Nephron progenitor cell (in vitro differentiated cells): ENCODE data around the gene FRMD5.

ENCODE experiments used
- DNase-seq: peaks from one replicate; pipeline ENCODE4 v3.0.0; 2021
- H3K27ac Mint-ChIP-seq: 2 replicates; pipeline ENCODE4 v1.8.0; 2021; ENCODE audit warnings: mild to moderate bottlenecking, moderate library complexity, mixed read lengths
- H3K27me3 Mint-ChIP-seq: 2 replicates; pipeline ENCODE4 v1.8.0; 2021; ENCODE audit warnings: mild to moderate bottlenecking, low read depth, mixed read lengths; ENCODE audit not compliant: poor library complexity
- H3K36me3 Mint-ChIP-seq: 2 replicates; pipeline ENCODE4 v1.8.0; 2021; ENCODE audit warnings: low read depth, mixed read lengths
- H3K4me1 Mint-ChIP-seq: 2 replicates; pipeline ENCODE4 v1.8.0; 2021; ENCODE audit warnings: mixed read lengths
- H3K4me3 Mint-ChIP-seq: 2 replicates; pipeline ENCODE4 v1.8.0; 2021; ENCODE audit warnings: mild to moderate bottlenecking, moderate library complexity, mixed read lengths
- H3K9me3 Mint-ChIP-seq: 2 replicates; pipeline ENCODE4 v1.8.0; 2021; ENCODE audit warnings: mild to moderate bottlenecking, moderate library complexity, mixed read lengths
- TF ChIP-seq, protein P1 (sequence below): fragments of 200-600 bp; sonication (generic); IDR thresholded peaks from 2 replicates; pipeline ENCODE4 v1.5.0; 2021; ENCODE audit warnings: antibody characterized with exemption

FRMD5 gene

DNA sequence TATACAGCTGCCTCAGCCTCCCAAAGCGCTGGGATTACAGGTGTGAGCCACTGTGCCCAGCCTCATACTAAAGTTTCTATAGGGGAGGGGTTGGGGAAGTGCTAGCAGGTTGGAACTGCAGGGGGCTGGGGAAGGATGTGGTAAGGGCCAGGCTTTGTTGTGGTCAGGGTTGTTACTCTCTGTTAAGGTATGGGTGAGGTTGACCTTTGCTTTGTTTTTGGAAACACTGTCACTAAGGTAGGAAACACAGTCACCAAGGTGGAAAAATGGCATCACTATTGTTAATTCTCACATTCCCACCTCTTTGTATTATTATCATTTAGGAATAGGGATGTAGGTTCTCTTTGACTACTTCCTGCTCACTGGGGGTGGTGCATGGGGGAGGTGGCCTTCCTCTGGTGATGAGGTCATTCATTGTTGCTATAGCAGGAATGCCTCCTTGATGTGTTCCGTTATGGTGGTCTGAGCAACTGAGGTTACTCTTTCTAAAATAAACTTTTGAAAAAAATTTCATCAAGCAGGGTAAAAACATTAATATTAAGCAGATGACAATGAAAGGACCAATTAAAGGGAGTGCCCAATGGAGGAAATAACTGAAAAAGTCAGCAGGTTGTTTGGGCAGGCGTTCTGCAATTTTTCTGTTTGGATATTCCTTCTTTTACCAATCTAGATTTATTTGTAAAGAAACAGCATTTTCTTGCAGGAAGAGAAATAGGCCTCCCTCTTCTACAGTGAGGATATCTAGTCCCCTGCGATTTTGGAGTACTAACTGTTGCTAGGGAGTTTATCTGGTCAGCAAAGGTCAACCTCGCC lies 217.8 kb downstream of the FRMD5 start:
- Mint-ChIP-seq H3K4me3 (no peak overlapping the region), H3K36me3 (no peaks in the 10 kb centered on the region), H3K27me3 (no peaks in the 10 kb centered on the region), H3K9me3 (peaks cover 16% of the 10 kb centered on the region), H3K4me1 (peaks cover 12% of the 10 kb centered on the region), H3K27ac (no peak overlapping the region)
- TF ChIP-seq, protein P1, sequence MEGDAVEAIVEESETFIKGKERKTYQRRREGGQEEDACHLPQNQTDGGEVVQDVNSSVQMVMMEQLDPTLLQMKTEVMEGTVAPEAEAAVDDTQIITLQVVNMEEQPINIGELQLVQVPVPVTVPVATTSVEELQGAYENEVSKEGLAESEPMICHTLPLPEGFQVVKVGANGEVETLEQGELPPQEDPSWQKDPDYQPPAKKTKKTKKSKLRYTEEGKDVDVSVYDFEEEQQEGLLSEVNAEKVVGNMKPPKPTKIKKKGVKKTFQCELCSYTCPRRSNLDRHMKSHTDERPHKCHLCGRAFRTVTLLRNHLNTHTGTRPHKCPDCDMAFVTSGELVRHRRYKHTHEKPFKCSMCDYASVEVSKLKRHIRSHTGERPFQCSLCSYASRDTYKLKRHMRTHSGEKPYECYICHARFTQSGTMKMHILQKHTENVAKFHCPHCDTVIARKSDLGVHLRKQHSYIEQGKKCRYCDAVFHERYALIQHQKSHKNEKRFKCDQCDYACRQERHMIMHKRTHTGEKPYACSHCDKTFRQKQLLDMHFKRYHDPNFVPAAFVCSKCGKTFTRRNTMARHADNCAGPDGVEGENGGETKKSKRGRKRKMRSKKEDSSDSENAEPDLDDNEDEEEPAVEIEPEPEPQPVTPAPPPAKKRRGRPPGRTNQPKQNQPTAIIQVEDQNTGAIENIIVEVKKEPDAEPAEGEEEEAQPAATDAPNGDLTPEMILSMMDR: no peak
- no peak for DNase-seq

DNA sequence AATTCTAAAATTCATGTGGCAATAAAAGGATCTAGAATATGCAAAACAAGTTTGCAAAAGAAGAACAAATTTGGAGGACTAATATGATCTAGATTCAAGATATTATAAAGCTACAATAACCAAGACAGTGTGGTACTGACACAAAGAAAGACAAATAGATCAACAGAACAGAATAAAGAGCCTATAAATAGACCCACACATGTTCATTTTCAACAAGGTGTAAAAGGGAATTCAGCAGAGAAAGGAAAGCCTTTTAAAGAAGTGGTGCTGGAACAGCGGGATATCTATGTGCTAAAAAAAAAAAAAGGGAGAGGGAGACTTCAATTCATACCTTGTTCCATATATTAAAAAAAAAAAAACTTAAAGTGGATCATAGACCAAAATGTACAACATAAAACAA lies 219.3 kb downstream of the FRMD5 start:
- H3K27ac Mint-ChIP-seq: no peak overlapping the region
- H3K27me3 Mint-ChIP-seq: no peaks in the 10 kb centered on the region
- no peak for DNase-seq
- TF ChIP-seq, protein P1: no peak
- H3K4me3 Mint-ChIP-seq: no peak overlapping the region
- H3K9me3 Mint-ChIP-seq: peaks cover 16% of the 10 kb centered on the region
- H3K4me1 Mint-ChIP-seq: peaks cover 12% of the 10 kb centered on the region
- H3K36me3 Mint-ChIP-seq: no peaks in the 10 kb centered on the region

DNA sequence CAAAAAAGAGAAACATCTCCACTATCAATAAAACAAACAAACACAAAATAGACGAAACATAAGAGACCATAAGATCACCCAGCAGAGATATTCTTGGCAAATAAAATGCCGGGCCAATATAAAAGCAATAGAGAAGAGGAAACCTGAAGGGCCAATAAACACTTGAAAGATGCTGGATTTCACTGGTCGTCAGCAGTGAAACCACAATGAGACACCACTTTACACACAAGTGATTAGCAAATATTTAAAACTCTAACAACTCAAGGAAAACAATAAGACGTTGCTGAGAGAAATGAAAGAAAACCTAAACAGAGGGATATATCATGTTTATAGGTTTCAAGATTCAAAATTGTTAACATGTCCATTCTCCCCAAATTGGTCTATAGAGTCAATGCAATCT lies 219.7 kb downstream of the FRMD5 start:
- DNase-seq: no peak
- peaks cover 12% of the 10 kb centered on the region for H3K4me1 Mint-ChIP-seq
- TF ChIP-seq, protein P1: no peak
- H3K27me3 Mint-ChIP-seq: no peaks in the 10 kb centered on the region
- no peak overlapping the region for H3K27ac Mint-ChIP-seq
- H3K36me3 Mint-ChIP-seq: no peaks in the 10 kb centered on the region
- H3K9me3 Mint-ChIP-seq: peaks cover 16% of the 10 kb centered on the region
- H3K4me3 Mint-ChIP-seq: no peak overlapping the region

DNA sequence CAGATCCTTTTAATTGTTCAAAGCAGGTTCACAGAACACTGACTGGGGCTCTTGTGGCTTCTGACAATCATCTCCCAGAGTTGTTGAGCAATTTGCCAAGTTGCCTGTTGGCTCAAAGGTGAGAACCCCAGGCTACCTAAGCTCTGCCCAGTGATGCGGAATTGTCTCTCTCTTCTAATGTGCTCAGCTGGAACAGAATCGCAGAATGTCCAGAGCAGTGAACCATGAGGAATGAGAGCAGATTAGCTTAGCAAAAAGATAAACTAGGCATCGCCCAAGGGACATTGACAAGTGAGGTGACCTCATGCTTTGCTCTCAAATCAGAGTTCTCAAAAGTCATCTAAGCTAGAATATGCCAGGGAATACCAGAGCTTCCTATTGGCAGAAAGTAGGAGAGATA lies 220.2 kb downstream of the FRMD5 start:
- Mint-ChIP-seq H3K4me3 (no peak overlapping the region), H3K27me3 (no peaks in the 10 kb centered on the region), H3K27ac (no peak overlapping the region), H3K4me1 (peaks cover 12% of the 10 kb centered on the region), H3K9me3 (peaks cover 16% of the 10 kb centered on the region), H3K36me3 (no peaks in the 10 kb centered on the region)
- DNase-seq: no peak
- TF ChIP-seq, protein P1: no peak

DNA sequence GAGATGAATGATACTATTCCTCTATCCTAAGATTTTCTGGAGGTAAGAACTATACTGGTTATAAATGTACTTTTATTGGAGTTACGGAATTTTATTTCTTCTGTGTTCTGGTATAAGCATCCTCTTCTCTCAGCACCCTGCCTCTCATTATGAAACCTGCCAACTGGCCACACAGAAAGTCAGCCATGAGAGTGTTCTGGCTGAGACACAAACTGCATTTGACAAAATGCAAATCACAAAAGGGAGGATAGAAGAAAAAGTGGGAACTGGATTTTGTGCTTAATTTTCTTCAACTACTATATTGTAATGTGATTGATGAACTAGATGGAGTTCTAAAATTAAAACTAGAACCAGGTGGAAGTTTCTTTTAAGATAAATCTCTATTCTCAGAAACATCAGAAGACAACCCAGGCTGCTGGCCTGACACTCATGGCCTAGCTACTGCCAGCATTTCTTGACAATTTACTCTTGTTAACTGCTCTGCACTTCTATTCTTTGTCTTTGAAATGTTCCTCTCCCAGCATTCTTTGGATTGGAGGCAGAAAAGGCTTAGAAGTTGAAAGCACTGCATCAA lies 225.2 kb downstream of the FRMD5 start:
- no peak overlapping the region for H3K4me3 Mint-ChIP-seq
- H3K36me3 Mint-ChIP-seq: no peaks in the 10 kb centered on the region
- H3K4me1 Mint-ChIP-seq: peaks cover 2% of the 10 kb centered on the region
- no peak overlapping the region for H3K27ac Mint-ChIP-seq
- H3K9me3 Mint-ChIP-seq: peaks cover 6% of the 10 kb centered on the region
- H3K27me3 Mint-ChIP-seq: peaks cover under 1% of the 10 kb centered on the region
- no peak for DNase-seq
- TF ChIP-seq, protein P1: no peak

DNA sequence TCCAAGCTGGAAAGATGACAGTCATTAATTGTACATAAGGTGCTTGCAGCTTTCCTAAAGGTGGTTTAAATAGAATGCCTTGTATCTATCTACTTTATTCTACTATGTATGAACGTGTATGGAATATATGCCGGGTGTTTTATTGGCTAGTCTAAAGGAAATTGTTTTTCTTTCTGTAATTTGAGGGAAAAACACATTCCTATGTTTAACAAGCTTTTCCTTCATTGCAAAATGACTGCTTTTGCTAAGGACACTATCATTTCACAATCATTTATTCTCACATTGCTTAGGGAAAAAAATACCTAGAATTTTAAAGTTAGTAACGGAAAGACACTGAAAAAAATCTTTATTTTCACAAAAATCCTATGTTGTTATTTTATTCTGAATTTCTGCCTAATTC lies 226.5 kb downstream of the FRMD5 start:
- no peaks in the 10 kb centered on the region for H3K36me3 Mint-ChIP-seq
- peaks cover 6% of the 10 kb centered on the region for H3K9me3 Mint-ChIP-seq
- no peak for DNase-seq
- H3K4me3 Mint-ChIP-seq: no peak overlapping the region
- H3K27ac Mint-ChIP-seq: no peak overlapping the region
- H3K4me1 Mint-ChIP-seq: no peaks in the 10 kb centered on the region
- H3K27me3 Mint-ChIP-seq: peaks cover 3% of the 10 kb centered on the region
- TF ChIP-seq, protein P1: no peak
